ENCODE results near the gene PLEKHA7. TPM values are rescaled to one million over a fixed set of nuclear protein-coding genes. Genes with fewer than 3 reads are reported as not detected.
A peak's percentile ranks its signal among the peaks of the same experiment; 100 is the strongest.

PLEKHA7 gene
- polyA plus RNA-seq, 3 donors from 2014 or later: 0.28 to 0.31 TPM; not detected in 1

- H3K4me1 Mint-ChIP-seq: peaks cover 16 to 18% of the 10 kb centered on the region in 2 donors
- H3K9me3 Mint-ChIP-seq: no peaks in the 10 kb centered on the region
- no peaks in the 10 kb centered on the region for H3K36me3 Mint-ChIP-seq
- H3K27me3 Mint-ChIP-seq (ENCODE audit: low read depth in 3 of 3): peaks cover 2 to 5% (median 3%) of the 10 kb centered on the region in 3 donors
- H3K4me3 Mint-ChIP-seq: no peak overlapping the region
- DNase-seq: no peak
- no peak overlapping the region for H3K27ac Mint-ChIP-seq
These were observed 32.5 kb downstream of the PLEKHA7 start for GRCh38 chr11:16981651-16982194.

GRCh38 chr11:16979703-16980622, 34.3 kb downstream of the PLEKHA7 start:
- no peak overlapping the region for H3K27ac Mint-ChIP-seq
- H3K4me3 Mint-ChIP-seq: no peak overlapping the region
- peaks cover 3 to 5% (median 5%) of the 10 kb centered on the region in 3 donors for H3K27me3 Mint-ChIP-seq (ENCODE audit: low read depth in 3 of 3)
- no peaks in the 10 kb centered on the region for H3K36me3 Mint-ChIP-seq
- H3K4me1 Mint-ChIP-seq: peaks cover 0 to under 1% of the 10 kb centered on the region in 2 donors
- no peaks in the 10 kb centered on the region for H3K9me3 Mint-ChIP-seq
- DNase-seq: no peak

- peaks cover 0 to 5% (median 3%) of the 10 kb centered on the region in 3 donors for H3K27me3 Mint-ChIP-seq (ENCODE audit: low read depth in 3 of 3)
- H3K4me1 Mint-ChIP-seq: no peaks in the 10 kb centered on the region
- no peak for DNase-seq
- no peaks in the 10 kb centered on the region for H3K9me3 Mint-ChIP-seq
- H3K4me3 Mint-ChIP-seq: no peak overlapping the region
- no peaks in the 10 kb centered on the region for H3K36me3 Mint-ChIP-seq
- H3K27ac Mint-ChIP-seq: no peak overlapping the region
These were observed 36.3 kb downstream of the PLEKHA7 start for GRCh38 chr11:16977994-16978315.

GRCh38 chr11:16977136-16977993, 36.8 kb downstream of the PLEKHA7 start:
- peaks cover 1 to 6% (median 5%) of the 10 kb centered on the region in 3 donors for H3K27me3 Mint-ChIP-seq (ENCODE audit: low read depth in 3 of 3)
- H3K4me1 Mint-ChIP-seq: no peaks in the 10 kb centered on the region
- H3K4me3 Mint-ChIP-seq: no peak overlapping the region
- no peak overlapping the region for H3K27ac Mint-ChIP-seq
- H3K36me3 Mint-ChIP-seq: no peaks in the 10 kb centered on the region
- no peaks in the 10 kb centered on the region for H3K9me3 Mint-ChIP-seq
- no peak for DNase-seq

- Mint-ChIP-seq H3K9me3 (no peaks in the 10 kb centered on the region), H3K4me3 (no peak overlapping the region), H3K36me3 (no peaks in the 10 kb centered on the region), H3K4me1 (no peaks in the 10 kb centered on the region), H3K27ac (no peak overlapping the region), H3K27me3 (ENCODE audit: low read depth in 3 of 3) (peaks cover 1 to 6% (median 5%) of the 10 kb centered on the region in 3 donors)
- no peak for DNase-seq
These were observed 37.8 kb downstream of the PLEKHA7 start for GRCh38 chr11:16976379-16976778.

GRCh38 chr11:16975906-16976305, 38.3 kb downstream of the PLEKHA7 start:
- Mint-ChIP-seq H3K4me3 (no peak overlapping the region), H3K36me3 (no peaks in the 10 kb centered on the region)

GRCh38 chr11:16973338-16973964, 40.8 kb downstream of the PLEKHA7 start:
- no peaks in the 10 kb centered on the region for H3K36me3 Mint-ChIP-seq
- peak overlapping the region in 1 of 6 donors; percentile 33 for H3K27ac Mint-ChIP-seq
- peaks cover 1 to 6% (median 5%) of the 10 kb centered on the region in 3 donors for H3K27me3 Mint-ChIP-seq (ENCODE audit: low read depth in 3 of 3)
- no peaks in the 10 kb centered on the region for H3K9me3 Mint-ChIP-seq
- no peaks in the 10 kb centered on the region for H3K4me1 Mint-ChIP-seq
- DNase-seq: no peak
- no peak overlapping the region for H3K4me3 Mint-ChIP-seq

More at GRCh38 chr11:16975906-16976305, 38.3 kb downstream of the PLEKHA7 start:
- Mint-ChIP-seq H3K27me3 (ENCODE audit: low read depth in 3 of 3) (peaks cover 1 to 6% (median 5%) of the 10 kb centered on the region in 3 donors), H3K9me3 (no peaks in the 10 kb centered on the region), H3K4me1 (no peaks in the 10 kb centered on the region), H3K27ac (no peak overlapping the region)
- DNase-seq: no peak

GRCh38 chr11:16969010-16969999, 44.9 kb downstream of the PLEKHA7 start:
- no peak for DNase-seq
- no peak overlapping the region for H3K4me3 Mint-ChIP-seq
- no peaks in the 10 kb centered on the region for H3K9me3 Mint-ChIP-seq
- no peaks in the 10 kb centered on the region for H3K36me3 Mint-ChIP-seq
- H3K27ac Mint-ChIP-seq: no peak overlapping the region
- H3K4me1 Mint-ChIP-seq: no peaks in the 10 kb centered on the region
- H3K27me3 Mint-ChIP-seq (ENCODE audit: low read depth in 3 of 3): peaks cover 0 to 9% (median 1%) of the 10 kb centered on the region in 3 donors

- no peaks in the 10 kb centered on the region for H3K9me3 Mint-ChIP-seq
- H3K4me1 Mint-ChIP-seq: no peaks in the 10 kb centered on the region
- no peak overlapping the region for H3K4me3 Mint-ChIP-seq
- DNase-seq: no peak
- no peak overlapping the region for H3K27ac Mint-ChIP-seq
- no peaks in the 10 kb centered on the region for H3K36me3 Mint-ChIP-seq
- H3K27me3 Mint-ChIP-seq (ENCODE audit: low read depth in 3 of 3): peaks cover 0 to 9% (median 1%) of the 10 kb centered on the region in 3 donors
These were observed 46.0 kb downstream of the PLEKHA7 start for GRCh38 chr11:16968196-16968595.

- H3K4me1 Mint-ChIP-seq: no peaks in the 10 kb centered on the region
- no peak for DNase-seq
- H3K9me3 Mint-ChIP-seq: no peaks in the 10 kb centered on the region
- H3K36me3 Mint-ChIP-seq: no peaks in the 10 kb centered on the region
- H3K27me3 Mint-ChIP-seq (ENCODE audit: low read depth in 3 of 3): peaks cover 0 to 6% (median 0%) of the 10 kb centered on the region in 3 donors
- H3K27ac Mint-ChIP-seq: no peak overlapping the region
- H3K4me3 Mint-ChIP-seq: no peak overlapping the region
These were observed 47.1 kb downstream of the PLEKHA7 start for GRCh38 chr11:16966930-16967671.

GRCh38 chr11:16964501-16964900, 49.7 kb downstream of the PLEKHA7 start:
- H3K27me3 Mint-ChIP-seq (ENCODE audit: low read depth in 3 of 3): peaks cover 0 to 8% (median 0%) of the 10 kb centered on the region in 3 donors
- no peak overlapping the region for H3K4me3 Mint-ChIP-seq
- no peaks in the 10 kb centered on the region for H3K4me1 Mint-ChIP-seq
- no peaks in the 10 kb centered on the region for H3K36me3 Mint-ChIP-seq
- DNase-seq: no peak
- H3K9me3 Mint-ChIP-seq: no peaks in the 10 kb centered on the region
- H3K27ac Mint-ChIP-seq: no peak overlapping the region

GRCh38 chr11:16963316-16963876, 50.8 kb downstream of the PLEKHA7 start:
- no peak overlapping the region for H3K4me3 Mint-ChIP-seq
- no peaks in the 10 kb centered on the region for H3K36me3 Mint-ChIP-seq
- H3K9me3 Mint-ChIP-seq: no peaks in the 10 kb centered on the region
- no peak overlapping the region for H3K27ac Mint-ChIP-seq
- no peaks in the 10 kb centered on the region for H3K4me1 Mint-ChIP-seq
- DNase-seq: no peak
- H3K27me3 Mint-ChIP-seq (ENCODE audit: low read depth in 3 of 3): peaks cover 0 to 8% (median 2%) of the 10 kb centered on the region in 3 donors

All from immature natural killer cell (primary cell).